ENCODE data around the gene ERICH3.

Gene ERICH3

DNA sequence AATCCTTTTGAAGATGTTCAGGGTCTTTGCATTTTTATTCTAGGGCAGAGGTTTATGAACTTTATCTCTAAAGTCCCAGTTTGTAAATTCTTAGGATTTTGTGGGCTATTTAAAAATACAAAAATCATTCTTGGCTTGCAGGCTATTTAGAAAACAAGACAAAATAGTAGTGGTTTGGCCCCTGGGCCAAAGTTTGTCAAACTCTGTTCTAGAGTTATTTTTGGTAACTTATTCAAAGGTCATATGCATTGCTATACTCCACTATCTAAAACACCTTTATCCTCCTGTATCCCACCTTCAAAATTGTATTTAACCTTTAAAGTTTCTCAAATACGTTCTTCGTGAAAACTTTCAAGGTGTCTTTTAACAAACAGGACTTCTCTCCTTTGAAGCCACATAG, 85.7 kb downstream of the ERICH3 start:
- no peak for DNase-seq (ENCODE audit: low read depth)

GRCh38 chr1:74586253-74586897, 87.2 kb downstream of the ERICH3 start:
- no peak for DNase-seq (ENCODE audit: low read depth)

- DNase-seq (ENCODE audit: low read depth) = no peak
Measured at GRCh38 chr1:74584185-74584584, 89.4 kb downstream of the ERICH3 start.

- no peak for DNase-seq (ENCODE audit: low read depth)
Measured at GRCh38 chr1:74583397-74583796, 90.2 kb downstream of the ERICH3 start.

DNA sequence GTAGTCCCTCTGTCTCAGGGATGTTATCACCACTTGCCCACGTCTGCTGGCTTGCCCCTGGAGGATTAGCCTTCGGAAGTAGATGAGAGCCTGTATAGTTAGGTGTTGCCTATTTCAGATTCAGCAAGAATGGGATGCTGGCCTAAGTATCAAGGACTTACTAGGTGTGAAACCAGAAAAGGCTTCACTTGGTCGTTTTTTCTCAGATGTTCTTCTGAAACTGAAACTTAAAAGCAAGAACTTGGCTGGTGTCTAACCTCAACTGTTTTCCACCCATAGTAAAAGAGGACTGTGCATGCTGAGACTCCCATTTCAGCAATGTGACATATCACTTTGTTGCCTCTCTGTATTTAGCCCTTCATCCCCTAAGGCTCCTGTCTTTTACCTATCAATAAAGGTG, 94.2 kb downstream of the ERICH3 start:
- DNase-seq (ENCODE audit: low read depth) = no peak

- no peak for DNase-seq (ENCODE audit: low read depth)
Measured at GRCh38 chr1:74578101-74578500, 95.5 kb downstream of the ERICH3 start.

- no peak for DNase-seq (ENCODE audit: low read depth)
Measured at GRCh38 chr1:74571891-74572290, 101.7 kb downstream of the ERICH3 start.

DNA sequence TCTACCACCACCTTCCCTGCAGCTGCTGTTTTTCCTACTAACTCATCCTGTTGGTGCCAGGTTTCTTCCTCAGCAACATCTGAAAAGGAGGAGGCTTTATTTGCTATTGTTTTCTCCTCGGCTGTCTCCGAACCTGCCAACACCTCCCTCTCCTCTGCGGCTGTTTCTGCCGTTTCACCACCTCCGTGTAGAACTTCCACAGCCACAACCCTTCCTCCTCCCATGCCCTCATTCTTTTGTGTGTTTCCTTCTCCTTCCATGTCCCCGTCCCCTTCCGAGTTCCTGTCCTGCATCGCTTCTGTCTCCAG, 102.1 kb downstream of the ERICH3 start:
- DNase-seq (ENCODE audit: low read depth) = no peak

- no peak for DNase-seq (ENCODE audit: low read depth)
Measured at GRCh38 chr1:74570797-74571492, 102.6 kb downstream of the ERICH3 start.

DNA sequence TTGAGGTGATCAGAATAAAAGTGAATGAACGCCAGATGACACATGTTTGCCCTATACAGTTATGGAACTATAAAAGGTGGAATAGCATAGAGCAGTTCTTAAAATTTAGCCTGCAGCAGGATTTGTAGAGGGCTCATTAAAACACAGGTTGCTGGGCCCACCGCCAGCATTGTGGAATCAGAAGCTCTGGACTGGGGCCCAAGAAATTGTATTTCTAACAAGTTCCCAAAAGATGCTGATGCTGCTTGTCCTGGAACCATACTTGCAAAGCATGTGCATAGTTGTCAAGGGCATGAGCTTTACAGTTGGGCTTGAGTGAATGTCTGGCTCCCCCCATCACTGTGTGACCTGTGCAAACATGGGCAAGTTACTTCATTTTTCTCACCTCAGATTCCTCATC, 123.7 kb downstream of the ERICH3 start:
- DNase-seq (ENCODE audit: low read depth) = no peak

DNA sequence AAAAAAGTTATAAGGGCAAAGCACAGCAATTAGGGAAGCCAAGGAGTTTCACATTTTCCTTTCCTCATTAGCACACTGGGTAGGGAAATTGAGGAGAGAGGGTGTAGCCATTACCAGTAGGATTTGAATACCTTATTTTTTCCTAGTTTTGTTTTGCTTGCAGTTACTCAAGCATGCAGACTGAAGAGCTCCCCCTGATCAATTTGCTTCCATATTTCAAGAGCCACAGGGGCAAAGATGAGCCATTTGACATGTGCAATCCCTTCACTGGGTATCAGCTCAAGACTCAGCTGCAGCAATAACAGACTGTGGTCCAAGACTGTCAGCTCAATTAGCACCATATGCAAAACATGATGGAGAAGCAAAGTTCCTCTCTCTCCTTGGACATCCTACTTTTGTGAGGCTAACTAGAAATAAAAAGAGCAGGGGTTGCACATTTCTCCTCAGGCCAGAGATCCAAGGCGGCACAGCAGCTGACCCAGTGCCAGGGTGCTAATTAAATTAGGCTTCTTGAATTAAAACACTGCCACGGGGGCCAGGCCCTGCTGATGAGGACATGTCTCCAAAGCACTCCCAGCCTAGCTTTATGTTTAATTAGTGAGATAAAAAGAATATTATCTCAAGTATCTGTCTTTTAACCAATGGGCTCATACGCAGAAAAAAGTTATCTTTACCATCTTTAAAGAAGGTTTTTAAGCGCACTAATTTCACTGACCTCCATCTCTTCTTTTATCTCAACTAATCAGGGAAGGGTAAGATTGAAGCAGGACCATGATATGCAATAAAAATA, 124.4 kb downstream of the ERICH3 start:
- DNase-seq (ENCODE audit: low read depth) = no peak

GRCh38 chr1:74545821-74546220, 127.8 kb downstream of the ERICH3 start:
- no peak for DNase-seq (ENCODE audit: low read depth)

DNA sequence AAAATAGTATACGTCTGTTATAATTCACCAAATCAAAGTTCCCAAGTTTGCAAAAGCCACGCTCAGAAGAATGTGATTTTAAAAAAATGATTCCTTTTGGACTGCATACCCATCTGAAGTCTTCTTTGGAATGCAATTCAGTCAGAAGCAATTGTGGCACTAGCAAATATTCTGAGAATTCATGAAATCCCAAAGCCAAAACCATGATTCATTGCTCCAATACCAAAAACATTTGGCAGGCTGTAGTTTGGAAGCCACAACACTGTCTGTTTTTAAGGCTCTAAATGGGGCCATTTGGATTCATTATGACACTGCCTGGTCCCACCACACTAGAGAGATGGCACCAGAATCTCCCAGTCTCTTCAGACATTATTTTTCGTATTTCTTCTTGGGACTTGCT, 139.4 kb downstream of the ERICH3 start:
- no peak for DNase-seq (ENCODE audit: low read depth)

DNA sequence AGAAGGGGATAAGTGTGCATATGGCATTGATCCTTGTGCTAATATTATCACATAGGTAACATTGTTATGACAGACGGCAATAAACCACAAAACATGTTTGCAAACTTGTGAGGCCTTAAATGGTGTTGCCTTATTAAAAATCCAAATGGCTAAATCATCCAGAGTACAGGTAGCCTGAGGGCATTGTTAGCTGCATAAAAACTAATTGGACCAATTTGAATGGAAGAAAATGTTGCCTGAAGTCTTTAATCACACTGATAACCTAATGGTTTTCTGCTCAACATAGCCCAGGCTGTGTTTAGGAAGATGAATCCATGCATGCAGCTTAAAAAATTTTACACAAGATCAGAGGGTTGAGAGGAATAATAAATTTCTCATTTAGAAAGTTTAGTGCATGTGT, 141.8 kb downstream of the ERICH3 start:
- no peak for DNase-seq (ENCODE audit: low read depth)

DNA sequence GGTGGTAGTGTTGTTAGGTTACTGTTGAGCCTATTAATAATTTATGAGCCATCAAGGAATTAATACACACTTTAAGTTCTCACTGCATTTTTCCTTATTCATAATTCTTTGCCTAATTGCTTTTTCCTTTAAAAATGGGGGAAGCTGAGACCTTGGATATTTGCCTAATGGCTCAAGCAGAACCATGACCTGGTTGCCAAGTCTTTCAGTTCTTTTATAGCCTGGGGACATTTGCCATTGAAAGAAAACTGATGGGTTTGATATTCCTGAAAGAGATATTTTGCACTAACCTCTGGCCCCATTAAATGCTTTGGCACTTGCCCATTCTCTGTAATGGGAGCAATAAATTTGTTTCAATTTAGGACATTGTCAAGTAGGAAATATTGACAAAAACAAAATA, 142.7 kb downstream of the ERICH3 start:
- DNase-seq (ENCODE audit: low read depth) = no peak

DNA sequence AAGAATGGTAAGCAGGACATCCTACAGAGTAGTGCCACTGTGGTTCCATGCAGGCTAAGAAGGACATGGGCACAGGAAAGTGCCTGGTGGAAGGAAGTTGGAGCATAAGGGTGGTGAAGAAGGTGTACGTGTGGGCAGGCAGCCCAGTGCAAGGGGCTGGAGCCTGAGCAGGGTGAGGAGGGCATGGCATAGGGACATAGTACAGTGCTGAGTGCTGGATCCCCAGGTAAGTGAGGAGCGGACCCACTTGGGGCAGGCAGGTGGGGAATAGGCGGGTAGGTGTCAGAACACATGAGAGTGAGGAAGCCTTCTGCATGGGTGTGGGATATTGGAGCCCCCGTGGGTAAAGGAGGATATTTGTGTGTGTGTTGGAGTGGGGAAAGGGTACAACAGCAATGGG, 145.5 kb downstream of the ERICH3 start:
- no peak for DNase-seq (ENCODE audit: low read depth)

DNA sequence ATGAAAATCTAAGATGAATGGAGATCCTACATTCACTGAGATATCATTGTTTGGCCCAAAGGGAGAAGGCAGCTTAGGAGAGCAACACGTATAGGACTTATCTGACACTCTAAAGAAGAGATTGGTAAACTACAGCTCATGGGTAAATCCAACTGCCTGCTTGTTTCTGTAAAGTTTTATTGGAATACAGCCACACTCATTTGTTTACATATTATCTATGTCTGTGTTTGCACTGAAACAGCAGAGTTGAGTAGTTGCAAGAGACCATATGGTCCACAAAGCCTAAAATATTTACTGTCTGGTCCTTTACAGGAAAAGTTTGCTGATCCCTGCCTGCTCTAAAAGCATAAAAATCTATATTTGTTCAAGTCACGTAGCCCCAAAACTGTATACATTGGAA, 146.9 kb downstream of the ERICH3 start:
- no peak for DNase-seq (ENCODE audit: low read depth)

DNA sequence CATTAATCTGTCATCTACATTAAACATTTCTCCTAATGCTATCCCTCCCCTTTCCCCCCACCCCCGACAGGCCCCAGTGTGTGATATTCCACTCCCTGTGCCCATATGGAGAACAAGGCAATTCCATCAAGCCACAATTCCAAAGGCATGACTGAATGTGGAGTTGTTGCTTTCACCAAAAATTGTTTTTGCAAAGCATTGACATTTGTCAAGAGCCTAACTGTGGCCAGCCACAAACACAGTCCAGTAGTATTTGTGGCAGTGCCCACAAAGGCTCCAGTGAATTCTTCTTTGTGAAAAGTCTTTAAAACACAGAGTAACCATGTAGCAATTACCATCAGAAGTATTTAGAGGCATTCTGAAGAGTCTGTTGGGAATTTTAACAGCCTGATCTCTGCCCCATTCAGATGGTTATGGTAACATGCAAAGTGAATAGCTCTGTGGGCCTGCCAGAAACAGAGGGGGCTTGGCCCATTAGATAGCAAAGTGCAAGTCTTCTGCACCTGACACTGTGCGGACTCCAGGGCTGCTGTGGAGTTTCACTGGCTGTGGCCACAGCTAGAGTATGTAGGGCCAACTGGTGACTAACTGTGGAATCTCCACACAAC, 149.6 kb downstream of the ERICH3 start:
- DNase-seq (ENCODE audit: low read depth) = no peak

- DNase-seq (ENCODE audit: low read depth) = no peak
Measured at GRCh38 chr1:74522148-74522547, 151.4 kb downstream of the ERICH3 start.

All from stimulated activated CD8-positive, alpha-beta memory T cell treated with anti-CD3 and anti-CD28 coated beads, Interleukin-7, amount 100 ng/mL, for 24 hours (primary cell).